Astrocyte (in vitro differentiated cells and primary cell): Measurements from ENCODE around the gene LRP1B. TPM values are rescaled to one million over a fixed set of nuclear protein-coding genes. Genes with fewer than 3 reads are reported as not detected.

ENCODE experiments used
- DNase-seq: peaks from one replicate; pipeline ENCODE4 v3.0.0-alpha.2; 2010; ENCODE audit warnings: low read depth
- FAIRE-seq: peaks from 2 replicates; lab custom pipeline; 2011; peaks lifted over from hg19 to GRCh38; lab: Jason Lieb, UNC
- H2AFZ ChIP-seq: 2 replicates; pipeline ENCODE4 v1.6.0; 2012; ENCODE audit warnings: low read depth, low read length, inconsistent platforms
- H3K27ac ChIP-seq: 2 replicates; pipeline ENCODE4 v1.5.1; 2011; ENCODE audit warnings: low read depth, low read length, inconsistent platforms
- H3K27me3 ChIP-seq: 2 replicates; pipeline ENCODE4 v1.6.0; 2011; ENCODE audit warnings: low read length, inconsistent platforms; ENCODE audit not compliant: insufficient read depth
- H3K36me3 ChIP-seq: 2 replicates; pipeline ENCODE4 v1.5.1; 2011; ENCODE audit warnings: low read length, inconsistent platforms; ENCODE audit not compliant: insufficient read depth
- H3K4me1 ChIP-seq: 2 replicates; pipeline ENCODE4 v1.5.1; 2011; ENCODE audit warnings: low read length, inconsistent platforms; ENCODE audit not compliant: insufficient read depth
- H3K4me2 ChIP-seq: 2 replicates; pipeline ENCODE4 v1.6.0; 2012; ENCODE audit warnings: low read length, inconsistent platforms
- H3K4me3 ChIP-seq: 2 replicates; pipeline ENCODE4 v1.5.1; 2011; ENCODE audit warnings: low read depth, mild to moderate bottlenecking, low read length, inconsistent platforms; ENCODE audit not compliant: insufficient read depth
- H3K79me2 ChIP-seq: 2 replicates; pipeline ENCODE4 v1.6.0; 2012; ENCODE audit warnings: mild to moderate bottlenecking, low read length, inconsistent platforms; ENCODE audit not compliant: insufficient read depth
- H3K9ac ChIP-seq: 2 replicates; pipeline ENCODE4 v1.6.0; 2012; ENCODE audit warnings: mild to moderate bottlenecking, low read length, inconsistent platforms
- H3K9me3 ChIP-seq: 2 replicates; pipeline ENCODE4 v1.5.1; 2012; ENCODE audit warnings: low read depth, mild to moderate bottlenecking, low read length, inconsistent platforms; ENCODE audit not compliant: insufficient read depth
- H4K20me1 ChIP-seq: 2 replicates; pipeline ENCODE4 v1.6.0; 2012; ENCODE audit warnings: low read length, inconsistent platforms; ENCODE audit not compliant: insufficient read depth
- H3K27ac Mint-ChIP-seq: one replicate; pipeline ENCODE4 v1.8.0; 2021; ENCODE audit warnings: mild to moderate bottlenecking, mixed read lengths; ENCODE audit not compliant: unreplicated experiment
- H3K27me3 Mint-ChIP-seq: one replicate; pipeline ENCODE4 v1.8.0; 2021; ENCODE audit warnings: low read depth, mixed read lengths; ENCODE audit not compliant: unreplicated experiment
- H3K36me3 Mint-ChIP-seq: one replicate; pipeline ENCODE4 v1.8.0; 2021; ENCODE audit warnings: low read depth, mixed read lengths; ENCODE audit not compliant: unreplicated experiment
- H3K4me1 Mint-ChIP-seq: one replicate; pipeline ENCODE4 v1.8.0; 2021; ENCODE audit warnings: low read depth, mixed read lengths; ENCODE audit not compliant: unreplicated experiment
- H3K4me3 Mint-ChIP-seq: one replicate; pipeline ENCODE4 v1.8.0; 2021; ENCODE audit warnings: mild to moderate bottlenecking, moderate library complexity, mixed read lengths; ENCODE audit not compliant: unreplicated experiment
- H3K9me3 Mint-ChIP-seq: one replicate; pipeline ENCODE4 v1.8.0; 2021; ENCODE audit warnings: mild to moderate bottlenecking, mixed read lengths; ENCODE audit not compliant: unreplicated experiment
- EZH2 ChIP-seq: IDR thresholded peaks from 2 replicates; pipeline ENCODE4 v1.6.1; 2012; ENCODE audit warnings: mild to moderate bottlenecking, low read length, inconsistent platforms; ENCODE audit not compliant: insufficient read depth
- total RNA-seq: library from RNA; stranded (reverse); gene quantifications from 2 replicates; pipeline ENCODE4 v1.2.1, GENCODE V29; 2021
- TF ChIP-seq, protein P1 (sequence below): IDR thresholded peaks from 2 replicates; pipeline ENCODE4 v1.5.1; 2011; ENCODE audit warnings: low read depth, mild to moderate bottlenecking, inconsistent platforms, low read length, moderate library complexity; ENCODE audit not compliant: insufficient read depth

LRP1B gene
- total RNA-seq, 1 donor from 2014 or later = 1.5 TPM

DNA sequence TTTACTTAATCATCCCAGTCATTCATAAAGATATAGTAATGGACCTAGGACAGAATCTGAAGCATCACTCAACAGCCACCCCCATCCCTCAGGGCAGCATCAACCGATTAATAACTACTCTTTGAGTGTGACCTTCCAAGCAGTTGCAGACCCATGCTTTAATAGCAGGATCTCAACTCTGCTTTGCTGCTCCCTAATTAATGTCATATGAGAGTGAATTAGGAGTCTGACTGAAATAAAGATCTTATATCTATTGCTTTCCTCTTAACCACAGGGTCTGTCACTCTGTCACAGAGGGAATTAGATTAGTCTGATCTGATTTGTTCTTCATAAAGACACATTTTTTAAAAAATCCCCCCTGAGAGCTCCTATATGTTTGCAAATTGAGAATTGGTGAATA, 46.1 kb upstream of the LRP1B start:
- H3K4me2 ChIP-seq = no peak overlapping the region
- H3K27me3 ChIP-seq = no peaks in the 10 kb centered on the region
- Mint-ChIP-seq H3K36me3 (no peaks in the 10 kb centered on the region), H3K27me3 (peaks cover 2% of the 10 kb centered on the region), H3K27ac (no peak overlapping the region), H3K4me3 (no peak overlapping the region), H3K4me1 (no peaks in the 10 kb centered on the region), H3K9me3 (no peaks in the 10 kb centered on the region)
- H3K27ac ChIP-seq = no peak overlapping the region
- FAIRE-seq = no peak
- H3K79me2 ChIP-seq = no peaks in the 10 kb centered on the region
- H3K4me3 ChIP-seq = no peak overlapping the region
- no peaks in the 10 kb centered on the region for H3K9me3 ChIP-seq
- H3K36me3 ChIP-seq = no peaks in the 10 kb centered on the region
- H3K4me1 ChIP-seq = no peaks in the 10 kb centered on the region
- no peak overlapping the region for H2AFZ ChIP-seq
- H4K20me1 ChIP-seq = no peaks in the 10 kb centered on the region
- TF ChIP-seq, protein P1, sequence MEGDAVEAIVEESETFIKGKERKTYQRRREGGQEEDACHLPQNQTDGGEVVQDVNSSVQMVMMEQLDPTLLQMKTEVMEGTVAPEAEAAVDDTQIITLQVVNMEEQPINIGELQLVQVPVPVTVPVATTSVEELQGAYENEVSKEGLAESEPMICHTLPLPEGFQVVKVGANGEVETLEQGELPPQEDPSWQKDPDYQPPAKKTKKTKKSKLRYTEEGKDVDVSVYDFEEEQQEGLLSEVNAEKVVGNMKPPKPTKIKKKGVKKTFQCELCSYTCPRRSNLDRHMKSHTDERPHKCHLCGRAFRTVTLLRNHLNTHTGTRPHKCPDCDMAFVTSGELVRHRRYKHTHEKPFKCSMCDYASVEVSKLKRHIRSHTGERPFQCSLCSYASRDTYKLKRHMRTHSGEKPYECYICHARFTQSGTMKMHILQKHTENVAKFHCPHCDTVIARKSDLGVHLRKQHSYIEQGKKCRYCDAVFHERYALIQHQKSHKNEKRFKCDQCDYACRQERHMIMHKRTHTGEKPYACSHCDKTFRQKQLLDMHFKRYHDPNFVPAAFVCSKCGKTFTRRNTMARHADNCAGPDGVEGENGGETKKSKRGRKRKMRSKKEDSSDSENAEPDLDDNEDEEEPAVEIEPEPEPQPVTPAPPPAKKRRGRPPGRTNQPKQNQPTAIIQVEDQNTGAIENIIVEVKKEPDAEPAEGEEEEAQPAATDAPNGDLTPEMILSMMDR = no peak
- TF ChIP-seq EZH2 = no peak
- DNase-seq = no peak
- H3K9ac ChIP-seq = no peak overlapping the region

- H3K36me3 ChIP-seq = no peaks in the 10 kb centered on the region
- TF ChIP-seq, protein P1 = no peak
- no peak for TF ChIP-seq EZH2
- H3K4me3 Mint-ChIP-seq = no peak overlapping the region
- no peak overlapping the region for H3K4me2 ChIP-seq
- H2AFZ ChIP-seq = no peak overlapping the region
- H3K4me1 Mint-ChIP-seq = no peaks in the 10 kb centered on the region
- H3K36me3 Mint-ChIP-seq = no peaks in the 10 kb centered on the region
- H3K27me3 ChIP-seq = no peaks in the 10 kb centered on the region
- FAIRE-seq (no peak), DNase-seq (no peak)
- no peak overlapping the region for H3K4me3 ChIP-seq
- H3K4me1 ChIP-seq = no peaks in the 10 kb centered on the region
- no peak overlapping the region for H3K27ac ChIP-seq
- H3K9me3 ChIP-seq = no peaks in the 10 kb centered on the region
- no peaks in the 10 kb centered on the region for H3K79me2 ChIP-seq
- H4K20me1 ChIP-seq = no peaks in the 10 kb centered on the region
- H3K27ac Mint-ChIP-seq = no peak overlapping the region
- H3K27me3 Mint-ChIP-seq = peaks cover 2% of the 10 kb centered on the region
- H3K9ac ChIP-seq = no peak overlapping the region
- no peaks in the 10 kb centered on the region for H3K9me3 Mint-ChIP-seq
Observed at GRCh38 chr2:142175813-142176338, 45.1 kb upstream of the LRP1B start.

DNA sequence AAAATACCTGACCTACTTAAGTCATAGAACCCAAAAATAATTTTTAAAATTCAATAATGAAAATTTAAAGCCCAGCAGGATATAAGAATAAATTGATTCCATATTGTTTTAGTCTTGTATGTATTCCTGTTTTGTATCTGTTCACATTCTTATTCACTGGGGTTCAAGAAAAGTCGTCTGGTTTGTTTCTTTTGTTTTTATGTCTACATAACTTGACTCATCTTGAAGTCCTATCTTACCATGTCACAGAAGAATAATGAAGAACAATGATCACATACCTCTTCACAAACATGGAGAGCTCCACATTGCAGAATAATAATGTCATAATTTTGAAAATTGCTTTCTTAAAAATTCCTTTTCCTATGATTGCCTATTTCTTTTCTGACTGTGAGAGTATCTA, 43.4 kb upstream of the LRP1B start:
- Mint-ChIP-seq H3K27ac (no peak overlapping the region), H3K4me3 (no peak overlapping the region), H3K36me3 (no peaks in the 10 kb centered on the region), H3K9me3 (no peaks in the 10 kb centered on the region), H3K27me3 (peaks cover 2% of the 10 kb centered on the region), H3K4me1 (no peaks in the 10 kb centered on the region)
- H3K4me2 ChIP-seq = no peak overlapping the region
- no peaks in the 10 kb centered on the region for H3K9me3 ChIP-seq
- no peak overlapping the region for H2AFZ ChIP-seq
- TF ChIP-seq, protein P1 = no peak
- TF ChIP-seq EZH2 = no peak
- H3K9ac ChIP-seq = no peak overlapping the region
- no peak for DNase-seq
- no peaks in the 10 kb centered on the region for H3K79me2 ChIP-seq
- no peak overlapping the region for H3K27ac ChIP-seq
- H3K36me3 ChIP-seq = no peaks in the 10 kb centered on the region
- H3K27me3 ChIP-seq = no peaks in the 10 kb centered on the region
- no peak for FAIRE-seq
- H3K4me1 ChIP-seq = no peaks in the 10 kb centered on the region
- no peaks in the 10 kb centered on the region for H4K20me1 ChIP-seq
- H3K4me3 ChIP-seq = no peak overlapping the region
